Vagina (tissue), 2 donors: ENCODE measurements around the gene PDE4DIP.
"Not testable (repeated sequence)": the region's sequence is repeated elsewhere in the genome, so short reads cannot be mapped to it uniquely, and the experiment has no call there.

Experiments
- POLR2A ChIP-seq, 2 donors: fragments of 450-650 bp; IDR thresholded peaks; one replicate each; pipeline ENCODE4 v1.6.1; 2017; ENCODE audit warnings: antibody characterized with exemption in 2 of 2, mild to moderate bottlenecking in 2 of 2, moderate library complexity in 2 of 2
- POLR2AphosphoS5 ChIP-seq, 2 donors: sonication (generic); formaldehyde crosslinking; IDR thresholded peaks; one replicate each; pipeline ENCODE4 v1.9.0; 2017; ENCODE audit warnings: antibody characterized with exemption in 2 of 2, mild to moderate bottlenecking in 2 of 2, low read depth in 1 of 2; ENCODE audit not compliant: insufficient read depth in 1 of 2

GRCh38 chr1:148952938-148953616 is 108.8 kb downstream of the PDE4DIP start:
- TF ChIP-seq POLR2AphosphoS5 (IDR thresholded peaks at IDR 0.05; ENCODE audit: insufficient read depth in 1 of 2, low read depth in 1 of 2); POLR2A (IDR thresholded peaks at IDR 0.05): not testable (repeated sequence)
